ENCODE measurements around the gene KLF15. TPM values are rescaled to one million over a fixed set of nuclear protein-coding genes. Genes with fewer than 3 reads are reported as not detected.

The KLF15 gene
- total and polyA plus RNA-seq, 2 donors (not counting 1 experiment from before 2014, with no cell fraction given), result 0.10 to 2.2 TPM

DNA sequence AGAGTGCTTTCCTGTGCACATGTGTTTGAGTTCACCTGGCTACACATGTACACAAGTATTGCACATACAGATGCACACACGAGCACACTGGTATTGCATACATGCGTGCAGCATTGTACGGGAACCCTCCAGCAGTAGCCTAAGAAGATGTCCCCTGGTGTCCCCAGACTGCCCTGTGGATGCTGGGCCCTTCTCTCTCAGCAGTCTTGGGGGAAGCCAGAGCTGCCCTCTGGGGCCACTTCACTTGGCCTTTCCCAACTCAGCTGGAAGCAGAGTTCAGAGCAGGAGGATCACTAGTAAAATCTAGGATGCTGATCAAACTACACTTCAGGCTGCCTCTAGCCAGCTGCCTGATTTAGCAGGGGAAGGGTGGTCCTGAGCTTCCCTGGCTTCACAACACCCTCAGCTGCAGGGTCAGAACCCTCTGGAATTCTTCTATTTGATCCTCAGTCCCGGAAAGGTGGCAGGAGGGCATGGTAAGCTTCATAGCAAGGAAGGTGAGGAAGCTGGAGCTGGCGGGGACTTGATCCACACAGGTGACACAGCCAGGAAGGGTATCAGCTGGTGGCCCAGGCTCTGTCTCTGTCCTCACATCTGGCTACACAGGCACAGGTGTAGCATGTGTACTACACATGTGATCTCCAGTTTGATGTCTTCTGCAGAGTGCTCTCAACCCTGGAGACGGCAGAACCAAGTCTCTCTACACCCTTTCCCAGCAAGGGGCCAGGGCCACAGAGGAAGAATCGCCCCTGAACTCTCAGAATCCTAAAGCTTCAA, 36.5 kb downstream of the KLF15 start:
- Histone ChIP-seq H3K79me2 (ENCODE audit: control insufficient read depth, insufficient read depth, low read length) (no peaks in the 10 kb centered on the region), H3K9me3 (ENCODE audit: control extremely low read depth in 1 of 3, control insufficient read depth in 2 of 3, insufficient read depth in 1 of 3, low read length in 2 of 3) (peaks cover 0 to 3% (median 0%) of the 10 kb centered on the region in 3 donors), H3K4me2 (replicated peaks; ENCODE audit: low read depth, low read length, poor library complexity, severe bottlenecking) (no peak overlapping the region), H3K27ac (ENCODE audit: low read length in 2 of 2) (no peak overlapping the region), H3K4me1 (ENCODE audit: control insufficient read depth in 2 of 2, insufficient read depth in 2 of 2, low read length in 2 of 2) (no peaks in the 10 kb centered on the region), H3K9ac (ENCODE audit: low read length) (no peak overlapping the region), H3K4me3 (ENCODE audit: control extremely low read depth in 1 of 5, extremely low read depth in 1 of 5, insufficient read depth in 1 of 5, low read depth in 2 of 5, low read length in 4 of 5) (no peak overlapping the region), H2AFZ (ENCODE audit: insufficient read depth, low read depth, low read length, poor library complexity, severe bottlenecking) (no peak overlapping the region), H4K20me1 (ENCODE audit: control insufficient read depth, insufficient read depth, low read length, poor library complexity, severe bottlenecking) (no peaks in the 10 kb centered on the region), H3K27me3 (replicated peaks in 1 of 4; ENCODE audit: control extremely low read depth in 1 of 4, control insufficient read depth in 3 of 4, insufficient read depth in 4 of 4, low read length in 3 of 4) (no peaks in the 10 kb centered on the region), H3K36me3 (replicated peaks in 1 of 2; ENCODE audit: control extremely low read depth in 1 of 2, control insufficient read depth in 1 of 2, extremely low read depth in 1 of 2, insufficient read depth in 2 of 2, low read length in 1 of 2) (no peaks in the 10 kb centered on the region)
- Mint-ChIP-seq H3K27ac (no peak overlapping the region), H3K4me1 (no peaks in the 10 kb centered on the region), H3K27me3 (peaks cover 12% of the 10 kb centered on the region), H3K9me3 (ENCODE audit: insufficient read depth) (no peaks in the 10 kb centered on the region), H3K4me3 (no peak overlapping the region)
- POLR2A ChIA-PET, result no interaction called here
- intact Hi-C loops (cut with micrococcal nuclease), result no loop called here
- no peak for ATAC-seq (ENCODE audit: low read depth)
- TF ChIP-seq, protein P1, sequence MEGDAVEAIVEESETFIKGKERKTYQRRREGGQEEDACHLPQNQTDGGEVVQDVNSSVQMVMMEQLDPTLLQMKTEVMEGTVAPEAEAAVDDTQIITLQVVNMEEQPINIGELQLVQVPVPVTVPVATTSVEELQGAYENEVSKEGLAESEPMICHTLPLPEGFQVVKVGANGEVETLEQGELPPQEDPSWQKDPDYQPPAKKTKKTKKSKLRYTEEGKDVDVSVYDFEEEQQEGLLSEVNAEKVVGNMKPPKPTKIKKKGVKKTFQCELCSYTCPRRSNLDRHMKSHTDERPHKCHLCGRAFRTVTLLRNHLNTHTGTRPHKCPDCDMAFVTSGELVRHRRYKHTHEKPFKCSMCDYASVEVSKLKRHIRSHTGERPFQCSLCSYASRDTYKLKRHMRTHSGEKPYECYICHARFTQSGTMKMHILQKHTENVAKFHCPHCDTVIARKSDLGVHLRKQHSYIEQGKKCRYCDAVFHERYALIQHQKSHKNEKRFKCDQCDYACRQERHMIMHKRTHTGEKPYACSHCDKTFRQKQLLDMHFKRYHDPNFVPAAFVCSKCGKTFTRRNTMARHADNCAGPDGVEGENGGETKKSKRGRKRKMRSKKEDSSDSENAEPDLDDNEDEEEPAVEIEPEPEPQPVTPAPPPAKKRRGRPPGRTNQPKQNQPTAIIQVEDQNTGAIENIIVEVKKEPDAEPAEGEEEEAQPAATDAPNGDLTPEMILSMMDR (IDR thresholded peaks at IDR 0.05), result no peak
- TF ChIP-seq EZH2 (IDR thresholded peaks at IDR 0.05; ENCODE audit: borderline replicate concordance, insufficient read depth, low read depth, low read length, poor library complexity, severe bottlenecking), result no peak
- WGBS (ENCODE audit: insufficient coverage), result 80% methylated on average over 6 of the region's 7 CpGs
- CTCF ChIA-PET, result no interaction called here
- no peak for DNase-seq

DNA sequence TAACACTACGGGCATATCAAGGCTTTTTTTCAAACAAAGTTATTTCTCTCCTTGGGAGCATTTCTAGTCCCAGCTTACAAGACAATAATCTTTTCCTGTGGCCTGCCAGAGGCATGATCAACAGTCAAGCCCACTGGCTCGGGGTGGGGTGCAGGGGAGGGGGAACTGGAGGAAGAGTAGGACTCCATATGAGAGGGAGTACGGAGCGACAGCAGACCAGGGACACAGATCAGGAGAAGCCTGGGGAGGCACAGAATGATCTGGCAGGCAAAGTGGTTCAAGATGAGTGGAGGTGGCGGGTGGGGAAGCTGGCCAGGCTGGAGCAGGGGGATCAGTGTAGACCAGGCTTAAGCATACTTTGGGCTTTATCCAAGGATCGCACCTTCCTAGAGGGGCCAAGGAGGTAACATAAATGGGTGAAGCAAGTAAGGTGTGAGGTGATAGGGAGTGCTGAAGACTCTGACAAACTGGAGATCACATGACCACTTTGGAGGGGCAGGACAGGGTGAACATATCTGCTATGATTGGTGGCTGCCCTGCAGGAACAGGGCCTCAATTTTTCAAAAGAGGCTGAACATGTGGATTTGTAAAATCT, 37.4 kb downstream of the KLF15 start:
- Histone ChIP-seq H3K27me3 (replicated peaks in 1 of 4; ENCODE audit: control extremely low read depth in 1 of 4, control insufficient read depth in 3 of 4, insufficient read depth in 4 of 4, low read length in 3 of 4) (no peaks in the 10 kb centered on the region), H2AFZ (ENCODE audit: insufficient read depth, low read depth, low read length, poor library complexity, severe bottlenecking) (no peak overlapping the region), H3K4me3 (ENCODE audit: control extremely low read depth in 1 of 5, extremely low read depth in 1 of 5, insufficient read depth in 1 of 5, low read depth in 2 of 5, low read length in 4 of 5) (no peak overlapping the region), H3K27ac (ENCODE audit: low read length in 2 of 2) (no peak overlapping the region), H3K36me3 (replicated peaks in 1 of 2; ENCODE audit: control extremely low read depth in 1 of 2, control insufficient read depth in 1 of 2, extremely low read depth in 1 of 2, insufficient read depth in 2 of 2, low read length in 1 of 2) (no peaks in the 10 kb centered on the region), H3K4me2 (replicated peaks; ENCODE audit: low read depth, low read length, poor library complexity, severe bottlenecking) (no peak overlapping the region), H4K20me1 (ENCODE audit: control insufficient read depth, insufficient read depth, low read length, poor library complexity, severe bottlenecking) (no peaks in the 10 kb centered on the region), H3K9me3 (ENCODE audit: control extremely low read depth in 1 of 3, control insufficient read depth in 2 of 3, insufficient read depth in 1 of 3, low read length in 2 of 3) (peaks cover 0 to 3% (median 0%) of the 10 kb centered on the region in 3 donors), H3K4me1 (ENCODE audit: control insufficient read depth in 2 of 2, insufficient read depth in 2 of 2, low read length in 2 of 2) (no peaks in the 10 kb centered on the region), H3K9ac (ENCODE audit: low read length) (no peak overlapping the region), H3K79me2 (ENCODE audit: control insufficient read depth, insufficient read depth, low read length) (no peaks in the 10 kb centered on the region)
- no peak overlapping the region for H3K27ac Mint-ChIP-seq
- intact Hi-C loops (cut with micrococcal nuclease), result no loop called here
- no peak for TF ChIP-seq EZH2 (IDR thresholded peaks at IDR 0.05; ENCODE audit: borderline replicate concordance, insufficient read depth, low read depth, low read length, poor library complexity, severe bottlenecking)
- TF ChIP-seq, protein P1 (IDR thresholded peaks at IDR 0.05), result no peak
- 82% methylated on average over 5 of the region's 6 CpGs for WGBS (ENCODE audit: insufficient coverage)
- no peaks in the 10 kb centered on the region for H3K4me1 Mint-ChIP-seq
- CTCF ChIA-PET, result no interaction called here
- H3K9me3 Mint-ChIP-seq (ENCODE audit: insufficient read depth), result no peaks in the 10 kb centered on the region
- DNase-seq, result no peak
- peaks cover 12% of the 10 kb centered on the region for H3K27me3 Mint-ChIP-seq
- no peak overlapping the region for H3K4me3 Mint-ChIP-seq
- POLR2A ChIA-PET, result no interaction called here
- ATAC-seq (ENCODE audit: low read depth), result no peak

All from B cell (primary cell).